Measurements from ENCODE around the gene TMEM9.

- TF ChIP-seq POLR2A (IDR thresholded peaks at IDR 0.05), result no peak
- TF ChIP-seq, protein P1, sequence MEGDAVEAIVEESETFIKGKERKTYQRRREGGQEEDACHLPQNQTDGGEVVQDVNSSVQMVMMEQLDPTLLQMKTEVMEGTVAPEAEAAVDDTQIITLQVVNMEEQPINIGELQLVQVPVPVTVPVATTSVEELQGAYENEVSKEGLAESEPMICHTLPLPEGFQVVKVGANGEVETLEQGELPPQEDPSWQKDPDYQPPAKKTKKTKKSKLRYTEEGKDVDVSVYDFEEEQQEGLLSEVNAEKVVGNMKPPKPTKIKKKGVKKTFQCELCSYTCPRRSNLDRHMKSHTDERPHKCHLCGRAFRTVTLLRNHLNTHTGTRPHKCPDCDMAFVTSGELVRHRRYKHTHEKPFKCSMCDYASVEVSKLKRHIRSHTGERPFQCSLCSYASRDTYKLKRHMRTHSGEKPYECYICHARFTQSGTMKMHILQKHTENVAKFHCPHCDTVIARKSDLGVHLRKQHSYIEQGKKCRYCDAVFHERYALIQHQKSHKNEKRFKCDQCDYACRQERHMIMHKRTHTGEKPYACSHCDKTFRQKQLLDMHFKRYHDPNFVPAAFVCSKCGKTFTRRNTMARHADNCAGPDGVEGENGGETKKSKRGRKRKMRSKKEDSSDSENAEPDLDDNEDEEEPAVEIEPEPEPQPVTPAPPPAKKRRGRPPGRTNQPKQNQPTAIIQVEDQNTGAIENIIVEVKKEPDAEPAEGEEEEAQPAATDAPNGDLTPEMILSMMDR (IDR thresholded peaks at IDR 0.05), result no peak
Measured at GRCh38 chr1:201112926-201113325, 41.3 kb downstream of the TMEM9 start.
